B cell (primary cell): ENCODE data around the gene EFCAB12.
"Not testable (repeated sequence)": the region's sequence is repeated elsewhere in the genome, so short reads cannot be mapped to it uniquely, and the experiment has no call there.

Source experiments
- CTCF ChIP-seq: fragments of 200-600 bp; IDR thresholded peaks from one replicate; pipeline ENCODE4 v1.8.0; 2022; ENCODE audit warnings: antibody characterized with exemption, mild to moderate bottlenecking
- EZH2 ChIP-seq: IDR thresholded peaks from 2 replicates; pipeline ENCODE4 v1.6.1; 2012; ENCODE audit warnings: borderline replicate concordance, low read depth, mild to moderate bottlenecking, moderate library complexity, low read length; ENCODE audit not compliant: insufficient read depth, poor library complexity, severe bottlenecking

- not testable (repeated sequence) for TF ChIP-seq CTCF, EZH2
These were observed 44.3 kb downstream of the EFCAB12 start for GRCh38 chr3:129384103-129384502.
